H1 (cell line): ENCODE results near the gene PTGES2. TPM values are rescaled to one million over a fixed set of nuclear protein-coding genes. Genes with fewer than 3 reads are reported as not detected.
"Not testable (repeated sequence)": the region's sequence is repeated elsewhere in the genome, so short reads cannot be mapped to it uniquely, and the experiment has no call there.

Experiments used
- CTCF ChIA-PET: fragments of 300-600 bp; sonication (Branson Sonifier 250); formaldehyde crosslinking; loops from one replicate; lab custom pipeline; 2021; ENCODE audit not compliant: partially characterized antibody; lab: Charles Lee
- POLR2A ChIA-PET: fragments of 300-600 bp; sonication (Branson Sonifier 250); formaldehyde crosslinking; loops from one replicate; lab custom pipeline; 2021; ENCODE audit warnings: inconsistent platforms; ENCODE audit not compliant: partially characterized antibody; lab: Charles Lee
- DNase-seq, 2 experiments: peaks; one replicate each; pipeline versions ENCODE4 v3.0.0 to v3.0.0-alpha.2; 2010 to 2022; ENCODE audit warnings: low spot score in 2 of 2, low read depth in 1 of 2, mixed read lengths in 1 of 2
- FAIRE-seq: peaks from 2 replicates; lab custom pipeline; 2011; peaks lifted over from hg19 to GRCh38; lab: Jason Lieb, UNC
- H2AFZ ChIP-seq: 2 replicates; pipeline ENCODE4 v1.8.1; 2012; ENCODE audit warnings: low read length, inconsistent platforms
- H2AK5ac ChIP-seq: 2 replicates; pipeline ENCODE4 v1.6.1; 2013; ENCODE audit warnings: low read depth, low read length
- H2BK120ac ChIP-seq: replicated peaks from 2 replicates; pipeline ENCODE3; 2013; ENCODE audit warnings: low read depth, low read length, inconsistent platforms
- H2BK12ac ChIP-seq: 2 replicates; pipeline ENCODE4 v1.6.1; 2013; ENCODE audit warnings: low read depth, low read length
- H2BK15ac ChIP-seq: 2 replicates; pipeline ENCODE4 v1.6.1; 2013; ENCODE audit warnings: low read length
- H2BK20ac ChIP-seq: 2 replicates; pipeline ENCODE4 v1.6.1; 2013; ENCODE audit warnings: low read length
- H2BK5ac ChIP-seq: 2 replicates; pipeline ENCODE4 v1.6.1; 2013; ENCODE audit warnings: low read depth, low read length
- H3K14ac ChIP-seq: 2 replicates; pipeline ENCODE4 v1.6.1; 2013; ENCODE audit warnings: inconsistent platforms; ENCODE audit not compliant: insufficient read length
- H3K18ac ChIP-seq: 2 replicates; pipeline ENCODE4 v1.6.1; 2013; ENCODE audit warnings: low read length; ENCODE audit errors: extremely low read depth
- H3K23ac ChIP-seq: 2 replicates; pipeline ENCODE4 v1.6.1; 2013; ENCODE audit warnings: inconsistent platforms; ENCODE audit not compliant: insufficient read length
- H3K23me2 ChIP-seq: 2 replicates; pipeline ENCODE4 v1.6.1; 2013; ENCODE audit warnings: low read depth, low read length
- H3K27ac ChIP-seq: 2 replicates; pipeline ENCODE4 v1.6.1; 2011; ENCODE audit warnings: low read depth, low read length, inconsistent platforms
- H3K27me3 ChIP-seq, 4 experiments: replicated peaks in 1 of 4; 1 replicate in 1 of 4; 2 replicates in 3 of 4; pipeline versions ENCODE4 v1.6.1 to v1.8.1; 2011 to 2013; ENCODE audit warnings: low read length in 3 of 4, mild to moderate bottlenecking in 3 of 4, inconsistent platforms in 2 of 4, mixed read lengths in 2 of 4, moderate library complexity in 1 of 4; ENCODE audit not compliant: control insufficient read depth in 3 of 4, insufficient read depth in 3 of 4; ENCODE audit errors: extremely low read depth in 1 of 4
- H3K36me3 ChIP-seq, 4 experiments: 2 replicates each; pipeline versions ENCODE4 v1.6.1 to v1.8.1; 2011 to 2013; ENCODE audit warnings: mild to moderate bottlenecking in 4 of 4, low read length in 3 of 4, moderate library complexity in 2 of 4, control low read depth in 1 of 4, inconsistent platforms in 1 of 4; ENCODE audit not compliant: insufficient read depth in 4 of 4, control insufficient read depth in 2 of 4
- H3K4ac ChIP-seq: replicated peaks from 2 replicates; pipeline ENCODE3; 2013; ENCODE audit warnings: low read length, low read depth, mixed read lengths, inconsistent platforms; ENCODE audit not compliant: insufficient read length
- H3K4me1 ChIP-seq, 4 experiments: replicated peaks in 1 of 4; 1 replicate in 1 of 4; 2 replicates in 3 of 4; pipeline versions ENCODE4 v1.6.1 to v1.8.1; 2011 to 2013; ENCODE audit warnings: low read length in 3 of 4, inconsistent platforms in 2 of 4, mixed read lengths in 1 of 4; ENCODE audit not compliant: insufficient read depth in 4 of 4, control insufficient read depth in 3 of 4
- H3K4me2 ChIP-seq, 2 experiments: 2 replicates each; pipeline versions ENCODE4 v1.6.1 to v1.8.1; 2011 to 2013; ENCODE audit warnings: low read depth in 2 of 2, low read length in 2 of 2, control low read depth in 1 of 2, inconsistent platforms in 1 of 2, mild to moderate bottlenecking in 1 of 2; ENCODE audit not compliant: insufficient read depth in 1 of 2
- H3K4me3 ChIP-seq, 4 experiments: fragments of 200-600, 300-600 bp in 1 of 4; sonication (generic), shearing (Covaris generic), sonication (Bioruptor Twin) in 1 of 4; 2 replicates each; pipeline versions ENCODE4 v1.5.1 to v1.8.1; 2011 to 2016; ENCODE audit warnings: low read length in 4 of 4, low read depth in 3 of 4, control low read depth in 2 of 4, inconsistent platforms in 2 of 4, mild to moderate bottlenecking in 2 of 4, mixed read lengths in 1 of 4, moderate library complexity in 1 of 4; ENCODE audit not compliant: insufficient read depth in 2 of 4; ENCODE audit errors: extremely low read depth in 1 of 4
- H3K56ac ChIP-seq: replicated peaks from 2 replicates; pipeline ENCODE3; 2013; ENCODE audit warnings: low read depth, mild to moderate bottlenecking, mixed read lengths, low read length, inconsistent platforms; ENCODE audit not compliant: insufficient read length
- H3K79me1 ChIP-seq: 2 replicates; pipeline ENCODE4 v1.6.1; 2013; ENCODE audit warnings: low read depth, low read length, control low read depth
- H3K79me2 ChIP-seq, 2 experiments: 2 replicates each; pipeline versions ENCODE4 v1.6.1 to v1.8.1; 2012 to 2013; ENCODE audit warnings: low read length in 2 of 2, mild to moderate bottlenecking in 2 of 2, inconsistent platforms in 1 of 2; ENCODE audit not compliant: insufficient read depth in 2 of 2, control insufficient read depth in 1 of 2
- H3K9ac ChIP-seq, 4 experiments: replicated peaks in 1 of 4; 1 replicate in 1 of 4; 2 replicates in 3 of 4; pipeline versions ENCODE4 v1.6.1 to v1.8.1; 2011 to 2013; ENCODE audit warnings: low read depth in 3 of 4, low read length in 3 of 4, control low read depth in 2 of 4, mild to moderate bottlenecking in 2 of 4, moderate library complexity in 2 of 4, inconsistent platforms in 1 of 4; ENCODE audit errors: extremely low read depth in 1 of 4
- H3K9me3 ChIP-seq, 2 experiments: 2 replicates each; pipeline versions ENCODE4 v1.6.1 to v1.8.1; 2012 to 2013; ENCODE audit warnings: mild to moderate bottlenecking in 2 of 2, moderate library complexity in 2 of 2, control low read depth in 1 of 2, inconsistent platforms in 1 of 2, low read depth in 1 of 2, low read length in 1 of 2, mixed read lengths in 1 of 2; ENCODE audit not compliant: insufficient read depth in 2 of 2
- H4K20me1 ChIP-seq, 2 experiments: replicated peaks in 1 of 2; 2 replicates each; pipeline versions ENCODE3 to v1.8.1; 2011 to 2013; ENCODE audit warnings: inconsistent platforms in 2 of 2, low read length in 2 of 2, mild to moderate bottlenecking in 1 of 2; ENCODE audit not compliant: insufficient read depth in 2 of 2, control insufficient read depth in 1 of 2
- H4K5ac ChIP-seq: 2 replicates; pipeline ENCODE4 v1.6.1; 2013; ENCODE audit warnings: low read length, low read depth, mixed read lengths, inconsistent platforms; ENCODE audit not compliant: insufficient read length
- H4K8ac ChIP-seq: 2 replicates; pipeline ENCODE4 v1.8.0; 2013; ENCODE audit warnings: mild to moderate bottlenecking, moderate library complexity, low read length, inconsistent platforms; ENCODE audit not compliant: insufficient read depth; ENCODE audit errors: extremely low read depth
- H4K91ac ChIP-seq: replicated peaks from 2 replicates; pipeline ENCODE3; 2013; ENCODE audit warnings: low read length, mixed read lengths, inconsistent platforms; ENCODE audit not compliant: insufficient read length
- EGR1 ChIP-seq: IDR thresholded peaks from 2 replicates; pipeline ENCODE4 v1.6.1; 2011; ENCODE audit warnings: low read depth, low read length, borderline replicate concordance
- WGBS, 2 experiments: shearing (Covaris generic) in 1 of 2; methylation state at CpG; one replicate each; pipeline versions ENCODE4 v1.1.6 to v1.1.7; 2013 to 2015; ENCODE audit warnings: low lambda C conversion rate in 2 of 2, mixed read lengths in 2 of 2, inconsistent platforms in 1 of 2, low coverage in 1 of 2, missing lambda C conversion rate in 1 of 2; ENCODE audit not compliant: insufficient replicate concordance in 2 of 2, insufficient coverage in 1 of 2, insufficient read length in 1 of 2; ENCODE audit errors: extremely low coverage in 1 of 2, missing lambda C conversion rate in 1 of 2; 5-methylcytosine and 5-hydroxymethylcytosine counted together
- polyA plus RNA-seq, 7 experiments: library from polyadenylated mRNA; depleted of rRNA in 3 of 7; stranded (reverse) in 5 of 7; unstranded in 2 of 7; fragments of >200 nt in 5 of 7; fragments of 200-250 nt in 2 of 7; gene quantifications; 1 replicate in 5 of 7; 2 replicates in 1 of 7; 4 replicates in 1 of 7; pipeline versions ENCODE4 v1.2.1 to v1.2.3, GENCODE V29; 2011 to 2013; ENCODE audit warnings: missing spikeins in 2 of 7, mixed read lengths in 2 of 7
- total RNA-seq: library from RNA; stranded (reverse); fragmentation: NEBNext Ultra II Directional; extraction: Animal tissue kit (Norgen Biotek cat#: 25700); gene quantifications from 2 replicates; pipeline ENCODE4 v1.2.1, GENCODE V29; 2021

PTGES2 gene
- total and polyA plus RNA-seq, 2 of the 8 experiments (the other 6 are each of a cell fraction or from before 2014, with no cell fraction given) = 80.7 to 81.2 TPM

GRCh38 chr9:128136816-128137793 lies 9.6 kb upstream of the PTGES2 start (continued):
- no peak for TF ChIP-seq EGR1

GRCh38 chr9:128135561-128135960 lies 8.0 kb upstream of the PTGES2 start:
- H4K20me1 ChIP-seq, H2AFZ ChIP-seq, H2BK120ac ChIP-seq, H3K27ac ChIP-seq, H3K4me3 ChIP-seq, DNase-seq, H3K56ac ChIP-seq, H2BK20ac ChIP-seq, H3K36me3 ChIP-seq, H3K4me2 ChIP-seq, CTCF ChIA-PET, H3K4me1 ChIP-seq, H3K18ac ChIP-seq, POLR2A ChIA-PET, H4K91ac ChIP-seq, H3K79me2 ChIP-seq, H3K79me1 ChIP-seq, H3K23ac ChIP-seq, H4K8ac ChIP-seq, H3K4ac ChIP-seq, H2AK5ac ChIP-seq, H2BK12ac ChIP-seq, H2BK15ac ChIP-seq, H3K14ac ChIP-seq, H3K9ac ChIP-seq, H3K27me3 ChIP-seq, H4K5ac ChIP-seq, H3K23me2 ChIP-seq, H2BK5ac ChIP-seq, H3K9me3 ChIP-seq: not testable (repeated sequence)
- 88% methylated on average over 8 of the region's 8 CpGs; no CpG with 5 or more reads in 1 of the 2 experiments for WGBS, 2 experiments
- FAIRE-seq = peak; percentile 19
